ENCODE measurements around the gene IRAK4.

DNA sequence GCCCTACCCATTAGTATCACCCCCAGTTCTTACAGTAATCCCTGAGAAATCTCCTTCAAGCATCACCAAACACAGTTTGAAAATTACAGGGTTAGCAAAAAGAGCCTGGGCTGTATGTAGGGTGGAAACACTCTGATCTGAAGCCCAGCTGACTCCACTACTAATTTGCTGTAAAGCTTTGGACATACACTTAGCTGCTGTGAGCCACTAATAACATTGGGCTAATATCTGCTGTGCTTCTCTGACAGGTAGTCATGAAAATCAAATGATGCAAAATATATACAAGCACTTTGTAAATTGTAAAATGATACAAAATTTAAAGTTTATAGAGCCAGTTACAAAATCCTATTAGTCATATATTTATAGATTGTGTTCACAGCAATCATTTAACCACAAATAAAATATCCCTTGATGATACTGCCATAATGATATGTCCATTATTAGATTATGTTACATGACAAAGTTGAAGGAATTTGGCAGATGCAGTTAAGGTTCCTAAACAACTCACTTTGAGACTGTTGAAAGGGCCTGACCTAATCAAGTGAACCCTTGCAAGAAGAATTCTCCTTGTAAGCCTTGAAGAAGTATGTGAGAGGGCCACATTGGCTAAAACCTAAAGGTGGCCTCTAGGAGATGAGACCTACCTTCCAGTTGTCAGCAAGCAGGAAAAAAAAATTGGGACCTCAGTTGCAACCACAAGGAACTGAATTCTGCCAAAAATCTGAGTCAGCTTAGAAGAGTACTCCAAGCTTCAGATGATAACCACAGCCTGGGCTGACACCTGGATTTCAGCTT is 28.3 kb downstream of the IRAK4 start:
- TF ChIP-seq, protein P1, sequence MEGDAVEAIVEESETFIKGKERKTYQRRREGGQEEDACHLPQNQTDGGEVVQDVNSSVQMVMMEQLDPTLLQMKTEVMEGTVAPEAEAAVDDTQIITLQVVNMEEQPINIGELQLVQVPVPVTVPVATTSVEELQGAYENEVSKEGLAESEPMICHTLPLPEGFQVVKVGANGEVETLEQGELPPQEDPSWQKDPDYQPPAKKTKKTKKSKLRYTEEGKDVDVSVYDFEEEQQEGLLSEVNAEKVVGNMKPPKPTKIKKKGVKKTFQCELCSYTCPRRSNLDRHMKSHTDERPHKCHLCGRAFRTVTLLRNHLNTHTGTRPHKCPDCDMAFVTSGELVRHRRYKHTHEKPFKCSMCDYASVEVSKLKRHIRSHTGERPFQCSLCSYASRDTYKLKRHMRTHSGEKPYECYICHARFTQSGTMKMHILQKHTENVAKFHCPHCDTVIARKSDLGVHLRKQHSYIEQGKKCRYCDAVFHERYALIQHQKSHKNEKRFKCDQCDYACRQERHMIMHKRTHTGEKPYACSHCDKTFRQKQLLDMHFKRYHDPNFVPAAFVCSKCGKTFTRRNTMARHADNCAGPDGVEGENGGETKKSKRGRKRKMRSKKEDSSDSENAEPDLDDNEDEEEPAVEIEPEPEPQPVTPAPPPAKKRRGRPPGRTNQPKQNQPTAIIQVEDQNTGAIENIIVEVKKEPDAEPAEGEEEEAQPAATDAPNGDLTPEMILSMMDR (IDR thresholded peaks at IDR 0.05; ENCODE audit: poor library complexity) = no peak
- no peak for TF ChIP-seq EZH2 (IDR thresholded peaks at IDR 0.05; ENCODE audit: borderline replicate concordance)

Data from hepatocyte (in vitro differentiated cells).